ENCODE data around the gene ACY1.

- TF ChIP-seq CTCF (IDR thresholded peaks at IDR 0.05; ENCODE audit: low read depth, low read length, poor library complexity, severe bottlenecking) (no peak), EZH2phosphoT487 (IDR thresholded peaks at IDR 0.05; ENCODE audit: borderline replicate concordance, low read length) (no peak)
These were observed 12.6 kb upstream of the ACY1 start for GRCh38 chr3:51970606-51971300.
